Effector CD8-positive, alpha-beta T cell (primary cell): ENCODE results near the gene ACYP2.
"Not testable (repeated sequence)": the region's sequence is repeated elsewhere in the genome, so short reads cannot be mapped to it uniquely, and the experiment has no call there.

Experiments used
- DNase-seq: peaks from one replicate; lab custom pipeline; 2025; lab: John Stamatoyannopoulos, UW
- total RNA-seq, 4 experiments: gene quantifications; one replicate each; lab custom pipeline; 2026; lab: John Stamatoyannopoulos, UW

ACYP2 gene
- 9.3 to 14.1 (median 11.3) reads per million in 4 experiments for total RNA-seq

DNA sequence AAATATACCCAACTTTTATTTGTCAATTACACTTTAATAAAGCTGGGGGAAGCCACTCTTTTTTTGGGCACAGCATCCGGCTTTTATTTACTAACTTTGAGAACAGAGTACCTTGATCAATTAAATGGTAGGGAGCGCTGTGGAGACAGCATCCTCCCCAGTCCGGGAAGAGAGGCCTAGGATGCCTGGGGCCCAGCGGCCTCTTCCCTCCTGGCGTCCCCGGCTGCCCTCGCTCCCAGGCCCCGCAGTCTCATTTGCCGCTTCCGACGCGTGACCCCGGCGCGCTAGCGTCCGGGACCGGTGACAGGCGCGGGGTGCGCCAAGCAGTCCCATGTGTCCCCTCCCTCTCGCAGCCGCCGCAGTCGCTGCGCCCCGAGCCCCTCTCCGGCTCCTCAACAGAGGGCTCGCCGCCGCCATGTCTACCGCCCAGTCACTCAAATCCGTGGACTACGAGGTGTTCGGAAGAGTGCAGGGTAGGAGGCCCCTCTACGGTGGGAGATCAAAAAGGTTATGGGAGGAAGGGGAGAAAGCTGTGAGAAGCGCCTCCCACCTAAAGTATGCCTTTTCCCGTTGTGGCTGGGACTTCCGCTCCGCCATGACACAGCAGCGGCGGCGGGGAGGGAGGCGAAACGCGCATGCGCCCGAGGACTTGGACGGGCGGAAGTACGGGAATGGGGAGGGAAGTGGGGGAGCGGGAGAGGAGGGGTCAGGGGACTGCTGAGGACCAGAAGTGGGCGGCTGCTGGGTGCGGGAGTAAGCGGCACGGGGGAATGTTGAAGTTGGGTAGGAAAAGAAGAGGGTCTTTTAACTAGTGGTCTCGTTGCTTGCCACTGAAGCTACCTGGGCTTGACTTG, at the start of gene ACYP2:
ACYP2 (plus strand) TSS at position 332 of the 854 bp plus-strand sequence.
- peak; percentile 91 for DNase-seq

DNA sequence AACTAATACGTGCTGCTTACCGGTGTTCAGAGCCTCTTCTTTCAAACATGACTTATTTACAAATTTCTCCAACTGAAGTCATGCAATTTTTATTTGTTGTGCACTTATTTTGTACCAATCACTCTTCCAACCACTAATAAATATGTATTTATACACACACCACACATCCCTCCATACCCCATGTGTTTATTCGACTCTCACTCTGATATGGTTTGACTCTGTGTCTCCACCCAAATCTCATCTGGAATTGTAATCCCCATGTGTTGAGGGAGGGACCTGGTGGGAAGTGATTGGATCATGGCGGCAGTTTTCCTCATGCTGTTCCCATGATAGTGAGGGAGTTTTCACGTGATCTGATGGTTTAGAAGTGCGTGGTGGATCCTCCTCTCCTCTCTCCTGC, 49.5 kb upstream of the ACYP2 start:
- DNase-seq = no peak

DNA sequence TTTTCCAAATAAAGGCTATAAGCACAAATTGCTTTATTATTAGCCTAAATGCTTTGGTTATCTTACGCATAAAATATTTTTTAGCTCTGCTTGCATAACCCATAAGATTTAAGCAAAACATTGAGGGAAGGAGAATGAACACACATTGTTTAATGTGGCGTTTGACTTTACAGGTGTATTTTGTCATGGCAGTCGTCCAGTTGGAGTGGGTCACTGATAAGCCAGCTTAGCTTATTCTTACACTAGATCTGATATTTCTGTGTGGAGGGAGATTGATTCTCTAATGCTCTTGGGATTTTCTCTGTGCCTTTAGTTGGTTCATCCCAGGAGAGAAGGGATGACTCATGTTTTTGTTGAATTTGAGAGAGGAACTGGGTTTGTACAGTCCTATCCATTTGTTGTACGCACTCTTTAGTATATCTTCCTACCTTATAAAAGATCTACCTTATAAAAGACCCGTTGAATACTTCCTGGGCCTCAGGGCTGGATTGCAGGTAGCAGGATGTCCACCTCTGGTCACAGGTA, 47.5 kb upstream of the ACYP2 start:
- no peak for DNase-seq

DNA sequence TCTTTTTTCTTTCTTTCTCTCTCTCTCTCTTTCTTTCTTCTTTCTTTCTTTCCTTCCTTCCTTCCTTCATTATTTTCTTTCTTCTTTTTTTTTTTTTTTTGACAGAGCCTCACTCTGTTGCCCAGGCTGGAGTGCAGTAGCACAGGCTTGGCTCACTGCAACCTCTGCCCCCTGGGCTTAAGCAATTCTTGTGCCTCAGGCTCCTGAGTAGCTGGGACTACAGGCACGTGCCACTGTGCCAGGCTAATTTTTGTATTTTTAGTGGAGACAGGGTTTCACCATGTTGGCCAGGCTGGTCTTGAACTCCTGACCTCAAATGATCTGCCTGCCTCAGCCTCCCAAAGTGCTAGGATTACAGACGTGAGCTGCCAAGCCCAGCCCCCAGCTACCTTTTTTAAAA, 42.9 kb upstream of the ACYP2 start:
- not testable (repeated sequence) for DNase-seq

DNA sequence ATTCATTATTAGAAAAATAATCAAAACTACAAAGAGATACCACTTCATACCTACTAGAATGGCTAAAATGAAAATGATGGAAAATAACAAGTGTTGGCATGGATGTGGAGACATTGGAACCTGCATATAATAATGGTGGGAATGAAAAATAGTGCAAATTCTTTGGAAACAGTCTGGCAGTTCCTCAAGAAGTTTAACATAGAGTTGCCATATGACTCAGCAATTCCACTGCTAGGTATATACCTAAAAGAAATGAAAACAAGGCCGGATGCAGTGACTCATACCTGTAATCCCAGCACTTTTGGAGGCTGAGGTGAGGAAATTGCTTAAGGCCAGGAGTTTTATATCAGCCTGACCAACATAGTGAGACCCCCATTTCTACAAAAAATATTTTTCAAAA, 41.6 kb upstream of the ACYP2 start:
- no peak for DNase-seq

DNA sequence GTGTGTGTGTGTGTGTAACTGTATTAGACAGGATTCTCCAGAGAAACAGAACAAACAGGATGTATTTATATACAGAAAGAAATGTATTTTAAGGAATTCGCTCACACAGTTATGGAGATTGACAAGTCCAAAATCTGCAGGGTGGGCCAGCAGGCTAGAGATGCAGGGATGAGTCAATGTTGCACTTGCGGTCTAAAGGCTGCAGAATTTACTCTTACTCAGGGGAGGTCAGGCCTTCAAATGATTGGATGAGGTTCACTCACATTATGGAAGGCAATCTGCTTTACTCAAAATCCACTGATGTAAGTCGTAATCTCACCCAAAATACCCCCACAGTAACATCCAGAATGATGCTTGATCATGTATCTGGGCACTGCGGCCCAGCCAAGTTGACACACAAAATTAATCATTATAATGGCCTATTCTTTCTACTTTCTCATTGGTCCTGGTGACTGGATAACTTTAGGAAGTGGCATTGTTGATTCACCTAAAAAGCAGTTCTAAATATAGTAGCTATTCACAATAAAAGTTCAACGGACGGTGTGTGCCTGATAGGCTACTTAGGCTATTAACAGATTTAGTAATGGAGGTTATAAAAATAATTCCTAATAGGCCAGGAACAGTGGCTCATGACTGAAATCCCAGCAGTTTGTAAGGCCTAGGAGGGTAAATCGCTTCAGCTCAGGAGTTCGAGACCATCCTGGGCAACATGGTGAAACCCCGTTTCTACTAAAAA, 40.6 kb upstream of the ACYP2 start:
- DNase-seq = no peak

DNA sequence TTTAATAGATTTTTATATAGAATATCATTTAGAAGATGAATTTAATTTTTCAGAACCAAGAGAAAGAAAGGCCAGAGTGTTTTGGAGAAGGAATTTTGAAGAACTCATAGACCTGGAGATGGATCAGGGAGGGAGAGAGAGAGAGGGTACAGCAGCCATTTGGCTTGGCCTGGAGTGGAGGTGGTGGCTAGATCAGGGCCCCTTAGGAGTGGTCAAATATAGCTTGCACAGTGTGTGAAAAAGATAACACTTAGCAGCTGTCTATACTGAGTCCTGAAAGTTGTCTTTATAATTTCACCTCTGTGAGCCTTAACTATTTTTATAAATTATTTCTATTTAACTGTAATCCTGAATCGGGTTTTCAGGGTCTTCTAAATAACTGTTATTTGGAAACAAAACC, 38.8 kb upstream of the ACYP2 start:
- no peak for DNase-seq

DNA sequence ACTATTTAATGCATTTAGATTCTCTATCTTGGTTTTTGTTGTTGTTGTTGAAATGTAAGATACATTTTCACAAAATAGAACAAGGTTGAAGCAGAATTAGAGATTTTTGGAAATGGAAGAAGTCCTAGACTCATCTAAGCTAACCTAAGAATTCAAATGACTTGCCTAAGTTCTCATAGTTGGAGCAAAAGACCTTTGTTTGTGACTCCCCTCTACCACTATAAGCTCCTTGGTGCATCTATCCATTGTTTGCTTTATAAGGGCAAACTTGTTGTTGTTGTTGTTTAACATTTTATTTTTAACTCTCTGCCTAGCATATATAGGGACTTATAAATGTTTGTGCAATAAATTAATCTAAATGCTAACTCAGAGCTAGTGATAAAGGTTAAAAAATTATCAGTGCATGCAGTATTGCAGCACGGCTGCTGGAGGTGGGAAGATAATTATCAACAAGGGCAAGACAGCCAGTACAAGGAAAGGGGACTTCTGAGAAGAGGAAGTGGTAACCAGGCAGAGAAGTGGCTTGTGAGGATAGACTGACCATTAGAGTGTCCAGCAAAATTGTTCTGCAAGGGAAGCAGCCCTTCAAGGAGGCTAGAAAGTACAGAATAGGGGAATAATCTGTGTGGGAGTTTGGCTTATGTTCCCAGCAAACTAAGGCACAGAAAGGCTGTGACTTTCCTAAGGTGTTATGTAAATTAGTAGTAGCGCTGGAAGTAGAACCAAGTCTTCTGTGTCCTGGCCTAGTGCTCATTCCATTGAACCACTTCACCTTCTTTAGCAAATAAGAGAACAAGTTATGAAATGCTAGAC, 38.1 kb upstream of the ACYP2 start:
- no peak for DNase-seq

DNA sequence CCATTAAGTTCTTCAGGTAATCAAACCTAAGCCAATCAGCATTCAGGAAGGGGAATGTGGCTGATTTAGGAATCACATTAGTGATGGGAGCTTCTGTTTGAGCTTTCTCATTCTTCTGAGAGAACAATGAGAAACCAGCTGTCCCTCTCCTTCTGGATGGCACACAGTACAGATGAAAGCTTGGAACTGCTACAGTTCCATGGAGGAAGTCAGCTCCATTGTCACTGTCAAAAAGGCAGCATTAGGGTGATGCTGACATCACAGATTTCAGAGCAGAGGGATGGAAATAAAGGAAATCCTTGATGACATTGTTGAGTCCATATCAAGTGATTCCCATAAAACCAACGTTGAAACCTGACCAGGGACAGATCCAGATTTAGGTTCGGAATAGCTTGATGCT, 36.1 kb upstream of the ACYP2 start:
- DNase-seq = no peak

DNA sequence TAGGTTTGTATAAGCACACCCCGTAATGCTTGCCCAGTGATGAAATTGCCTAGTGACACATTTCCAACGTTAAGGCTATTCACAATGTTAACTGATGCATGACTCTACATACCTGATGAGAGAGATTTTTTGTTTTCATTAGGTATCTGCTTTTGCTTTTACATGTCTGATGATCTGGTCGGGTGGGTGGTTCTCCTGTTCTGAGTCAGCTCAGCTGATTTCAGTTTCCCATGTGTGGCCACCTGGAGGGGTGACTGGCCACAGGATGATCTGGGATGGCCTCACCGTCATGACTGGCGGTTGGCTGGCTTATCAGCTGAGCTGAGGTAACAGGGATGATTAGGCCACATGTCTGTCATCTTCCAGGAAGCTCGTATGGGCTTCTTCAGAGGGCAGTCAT, 33.8 kb upstream of the ACYP2 start:
- DNase-seq = no peak

DNA sequence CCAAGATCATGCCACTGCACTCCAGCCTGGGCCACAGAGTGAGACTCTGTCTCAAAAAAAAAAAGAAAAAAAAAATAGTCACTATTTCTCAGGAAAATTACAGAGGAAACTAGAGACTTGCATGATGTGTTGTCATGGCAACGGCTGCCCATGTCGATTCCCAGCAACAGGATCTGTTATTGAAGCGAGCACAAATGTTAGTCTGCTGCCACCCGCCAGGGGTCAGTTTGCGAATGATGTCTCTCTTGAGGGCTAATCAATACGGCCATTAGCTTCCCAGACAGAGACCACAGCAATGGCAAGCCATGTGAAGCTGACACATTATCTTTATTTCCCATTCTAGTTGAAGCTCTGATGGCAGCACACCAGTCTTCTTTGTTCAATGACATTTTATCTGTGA, 32.4 kb upstream of the ACYP2 start:
- DNase-seq = no peak

DNA sequence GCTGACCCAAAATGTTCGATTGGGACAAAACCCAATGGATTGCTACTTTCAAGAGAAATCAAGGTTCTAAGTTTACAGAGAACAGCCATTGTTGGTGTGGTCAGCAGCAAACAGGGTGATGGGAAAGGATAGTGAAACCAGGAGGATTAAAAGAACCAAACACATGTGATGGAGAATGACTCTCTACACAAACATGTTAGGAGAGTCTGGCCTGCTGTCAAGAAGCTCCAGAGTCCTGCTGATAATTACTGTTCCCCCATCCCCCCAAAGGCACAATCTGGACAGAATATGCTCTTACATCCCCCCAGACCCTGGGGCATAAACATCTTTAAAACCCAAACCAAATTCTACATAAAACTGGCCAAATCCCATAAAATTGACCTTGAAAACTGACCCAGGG, 32.0 kb upstream of the ACYP2 start:
- no peak for DNase-seq

DNA sequence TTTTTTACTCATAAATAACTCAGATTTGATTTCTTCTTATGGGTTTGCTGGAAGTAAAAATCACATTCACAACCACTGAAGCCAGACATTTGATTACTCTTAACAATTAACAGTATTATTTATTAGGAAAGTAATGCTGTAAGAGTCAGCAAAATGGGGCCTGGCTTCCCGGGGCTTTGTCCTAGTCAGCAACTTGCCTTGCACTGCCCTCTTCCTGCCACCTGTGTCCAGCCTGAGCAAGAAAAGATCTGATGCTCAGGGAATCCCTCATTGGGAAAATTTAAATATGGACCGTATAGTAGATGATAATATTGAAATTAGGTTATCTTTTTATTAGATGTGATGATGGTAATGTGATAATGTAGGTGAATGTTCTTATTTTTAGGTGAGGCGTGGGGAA, 30.8 kb upstream of the ACYP2 start:
- no peak for DNase-seq

DNA sequence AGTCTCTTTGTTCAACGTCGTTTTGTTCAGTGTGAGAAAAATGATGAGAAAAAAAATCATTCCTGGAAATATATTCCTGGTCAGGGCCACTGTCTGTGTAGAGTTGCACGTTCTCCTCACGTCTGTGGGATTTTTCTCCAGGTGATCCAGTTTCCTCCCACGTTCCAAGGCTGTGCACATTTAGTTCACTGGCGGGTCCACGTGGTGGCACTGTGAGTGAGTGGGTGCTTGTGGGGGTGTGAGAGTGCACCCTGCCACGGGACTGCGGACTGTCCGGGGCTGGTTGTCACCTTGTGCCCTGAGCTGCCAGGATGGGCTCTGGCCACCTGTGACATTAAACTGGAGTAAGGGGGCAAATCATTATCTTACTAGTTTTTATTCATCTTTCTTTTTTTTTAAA, 30.3 kb upstream of the ACYP2 start:
- no peak for DNase-seq

DNA sequence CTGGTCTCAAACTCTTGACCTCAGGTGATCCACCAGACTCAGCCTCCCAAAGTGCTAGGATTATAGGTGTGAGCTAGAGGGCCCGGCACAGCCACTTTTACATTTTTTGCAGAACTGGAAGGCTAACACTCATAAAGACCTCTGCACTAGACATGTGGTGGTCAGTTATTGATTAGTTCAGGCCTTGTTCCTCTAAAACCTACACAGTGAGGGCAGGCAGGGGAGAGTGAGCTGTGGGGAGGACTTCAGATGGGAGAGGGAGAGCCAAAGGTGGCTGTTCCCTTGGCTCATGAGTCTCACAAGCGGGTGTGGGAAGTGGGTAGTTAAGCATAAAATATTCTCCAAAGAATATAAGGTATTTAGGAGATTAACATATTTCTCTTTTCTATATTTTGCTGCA, 29.3 kb upstream of the ACYP2 start:
- DNase-seq = no peak

DNA sequence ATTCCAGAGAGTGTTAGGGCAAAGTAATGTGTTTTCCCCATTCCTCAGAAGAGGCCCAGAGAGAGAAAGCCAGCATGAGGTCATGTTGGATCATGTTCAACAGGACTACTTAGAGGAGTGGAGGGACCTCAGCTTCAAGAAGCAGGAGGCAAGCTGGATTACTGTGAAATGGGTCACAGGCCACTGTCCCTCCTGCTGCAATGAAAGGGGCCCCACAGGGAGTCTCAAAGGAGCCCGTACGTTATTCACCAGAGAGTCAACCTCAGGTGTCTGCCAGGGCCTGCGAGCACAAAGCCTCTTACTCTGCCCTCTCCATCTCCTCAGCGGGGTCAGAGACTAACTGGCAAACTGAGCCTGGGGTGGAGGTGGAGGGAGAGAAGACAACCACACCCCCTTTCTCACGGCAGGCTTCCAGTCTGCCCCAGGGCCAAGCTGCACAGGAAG, 27.2 kb upstream of the ACYP2 start:
- DNase-seq = no peak

DNA sequence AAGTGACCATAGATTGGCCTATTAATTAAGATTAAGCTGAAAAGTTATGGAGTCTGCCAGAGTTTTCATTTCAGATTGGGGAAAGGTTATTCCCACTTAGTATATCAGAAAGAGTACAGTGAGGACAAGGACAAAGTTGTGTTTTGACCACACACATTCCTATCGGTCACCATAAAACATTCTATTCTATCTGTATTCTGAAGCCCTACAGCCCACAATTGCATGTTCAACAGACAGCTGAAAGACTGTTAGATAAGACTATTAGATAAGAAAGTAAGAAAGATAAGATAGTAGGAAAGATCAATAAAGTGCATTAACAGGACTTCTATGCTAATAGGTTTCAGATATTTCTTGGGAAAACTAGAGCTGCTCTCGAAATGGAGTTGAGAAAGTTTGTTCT, 26.7 kb upstream of the ACYP2 start:
- DNase-seq = no peak

DNA sequence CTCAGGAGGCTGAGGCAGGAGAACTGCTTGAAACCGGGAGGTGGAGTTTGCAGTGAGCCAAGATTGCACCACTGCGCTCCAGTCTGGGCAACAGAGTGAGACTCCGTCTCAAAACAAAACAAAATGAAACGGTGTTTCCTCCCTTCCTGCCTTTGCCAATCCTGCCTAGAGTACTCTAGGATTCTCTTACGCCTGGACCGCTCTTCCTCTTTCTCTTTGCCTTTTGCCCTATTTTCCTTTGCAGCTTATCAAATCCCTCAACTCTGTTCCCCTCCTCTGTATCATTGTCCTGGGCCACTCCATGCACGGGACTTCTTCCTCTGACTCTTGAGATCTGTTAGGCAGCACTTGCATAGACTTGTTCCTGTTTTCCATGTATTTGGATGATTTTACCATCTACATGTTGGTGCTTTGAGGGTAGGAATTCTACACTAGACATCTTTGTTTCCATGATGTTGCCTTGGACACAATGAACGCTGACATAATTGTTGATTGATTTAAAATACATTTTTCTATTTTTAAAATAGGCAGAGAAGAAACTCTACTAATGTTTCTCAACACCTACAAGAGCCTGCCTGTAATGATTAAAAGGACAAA, 24.8 kb upstream of the ACYP2 start:
- DNase-seq = no peak

DNA sequence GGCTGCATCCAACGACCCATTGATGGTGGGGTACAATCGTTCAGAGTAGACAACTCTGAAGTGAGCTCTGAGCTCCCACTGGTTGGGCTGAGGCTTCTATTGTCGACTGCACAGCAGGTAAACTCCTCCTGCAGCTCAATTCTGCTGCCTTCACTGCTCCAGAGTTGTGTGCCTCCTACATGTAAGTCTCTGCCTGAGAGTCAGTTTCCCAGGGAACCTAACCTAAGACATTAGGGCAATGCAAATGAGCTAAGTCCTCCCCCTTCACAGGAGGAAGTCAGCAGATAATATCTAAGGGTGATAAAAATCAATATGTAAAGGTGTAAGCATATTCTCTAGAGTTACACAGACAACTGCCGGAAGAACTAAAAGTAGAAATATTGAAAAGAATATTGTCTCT, 22.5 kb upstream of the ACYP2 start:
- DNase-seq = no peak

DNA sequence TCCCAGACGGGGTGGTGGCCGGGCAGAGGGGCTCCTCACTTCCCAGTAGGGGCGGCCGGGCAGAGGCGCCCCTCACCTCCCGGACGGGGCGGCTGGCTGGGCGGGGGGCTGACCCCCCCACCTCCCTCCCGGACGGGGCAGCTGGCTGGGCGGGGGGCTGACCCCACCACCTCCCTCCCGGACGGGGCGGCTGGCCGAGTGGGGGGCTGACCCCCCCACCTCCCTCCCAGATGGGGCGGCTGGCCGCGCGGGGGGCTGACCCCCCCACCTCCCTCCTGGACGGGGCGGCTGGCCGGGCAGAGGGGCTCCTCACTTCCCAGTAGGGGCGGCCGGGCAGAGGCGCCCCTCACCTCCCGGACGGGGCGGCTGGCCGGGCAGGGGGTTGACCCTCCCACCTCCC, 20.0 kb upstream of the ACYP2 start:
- not testable (repeated sequence) for DNase-seq

DNA sequence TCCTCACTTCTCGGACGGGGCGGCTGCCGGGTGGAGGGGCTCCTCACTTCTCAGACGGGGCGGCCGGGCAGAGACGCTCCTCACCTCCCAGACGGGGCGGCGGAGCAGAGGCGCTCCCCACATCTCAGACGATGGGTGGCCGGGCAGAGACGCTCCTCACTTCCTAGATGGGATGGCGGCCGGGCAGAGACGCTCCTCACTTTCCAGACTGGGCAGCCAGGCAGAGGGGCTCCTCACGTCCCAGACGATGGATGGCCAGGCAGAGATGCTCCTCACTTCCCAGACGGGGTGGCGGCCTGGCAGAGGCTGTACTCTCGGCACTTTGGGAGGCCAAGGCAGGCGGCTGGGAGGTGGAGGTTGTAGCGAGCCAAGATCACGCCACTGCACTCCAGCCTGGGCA, 19.3 kb upstream of the ACYP2 start:
- not testable (repeated sequence) for DNase-seq

DNA sequence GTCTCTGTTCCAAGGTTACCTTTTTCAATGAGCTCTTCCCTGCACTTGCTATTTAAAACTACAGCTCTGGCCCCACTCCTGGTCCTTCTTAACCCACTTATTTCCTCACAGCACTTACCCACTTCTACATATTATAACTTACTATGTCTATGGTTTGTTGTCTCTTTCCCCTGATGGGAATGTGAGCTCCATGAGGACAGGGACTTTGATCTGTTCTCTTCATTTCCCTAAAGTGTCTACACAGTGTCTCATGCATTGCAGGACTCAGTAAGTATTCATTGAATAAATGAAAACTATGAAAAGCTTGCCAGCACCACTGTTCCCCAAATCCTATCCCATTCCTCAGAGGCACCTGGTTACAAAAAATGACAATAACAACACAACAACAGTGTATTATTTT, 18.3 kb upstream of the ACYP2 start:
- no peak for DNase-seq
